GM19099 (cell line): Measurements from ENCODE around the gene ZAR1.

Experiments used
- POLR2A ChIP-seq: IDR thresholded peaks from 3 replicates; pipeline ENCODE4 v1.6.1; 2011; ENCODE audit warnings: low read depth; ENCODE audit not compliant: insufficient read length; ENCODE audit errors: extremely low read depth

The ZAR1 gene, protein sequence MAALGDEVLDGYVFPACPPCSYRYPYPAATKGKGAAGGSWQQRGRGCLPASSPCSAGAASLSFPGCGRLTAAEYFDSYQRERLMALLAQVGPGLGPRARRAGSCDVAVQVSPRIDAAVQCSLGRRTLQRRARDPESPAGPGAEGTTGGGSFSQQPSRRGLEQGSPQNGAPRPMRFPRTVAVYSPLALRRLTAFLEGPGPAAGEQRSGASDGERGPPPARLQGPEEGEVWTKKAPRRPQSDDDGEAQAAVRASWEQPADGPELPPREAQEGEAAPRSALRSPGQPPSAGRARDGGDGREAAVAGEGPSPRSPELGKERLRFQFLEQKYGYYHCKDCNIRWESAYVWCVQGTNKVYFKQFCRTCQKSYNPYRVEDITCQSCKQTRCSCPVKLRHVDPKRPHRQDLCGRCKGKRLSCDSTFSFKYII

DNA sequence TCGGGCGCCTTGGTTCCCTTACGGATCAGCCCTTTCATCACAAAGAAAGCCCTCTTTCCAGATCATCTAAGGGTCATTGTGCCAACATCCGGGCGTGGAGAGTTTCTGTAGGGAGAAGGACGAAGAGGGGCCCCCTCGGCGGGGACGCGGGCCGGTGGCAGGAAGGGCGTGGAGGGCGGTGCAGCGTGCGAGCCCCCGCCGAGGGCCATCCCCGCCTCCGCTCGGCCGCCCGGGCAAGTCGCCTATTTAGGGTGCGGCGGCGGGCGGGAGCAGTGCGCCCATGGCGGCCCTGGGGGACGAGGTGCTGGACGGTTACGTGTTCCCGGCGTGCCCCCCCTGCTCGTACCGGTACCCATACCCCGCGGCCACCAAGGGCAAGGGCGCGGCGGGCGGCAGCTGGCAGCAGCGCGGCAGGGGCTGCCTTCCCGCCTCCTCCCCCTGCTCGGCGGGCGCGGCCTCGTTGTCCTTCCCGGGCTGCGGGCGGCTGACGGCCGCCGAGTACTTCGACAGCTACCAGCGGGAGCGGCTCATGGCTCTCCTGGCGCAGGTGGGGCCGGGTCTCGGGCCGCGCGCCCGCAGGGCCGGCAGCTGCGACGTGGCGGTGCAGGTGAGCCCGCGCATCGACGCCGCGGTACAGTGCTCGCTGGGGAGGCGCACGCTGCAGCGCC, at the start of gene ZAR1:
Gene ZAR1 (plus strand): TSS at position 241 of the 668 bp plus-strand sequence. CDS start 40 bp downstream, at position 281.
- no peak for TF ChIP-seq POLR2A

DNA sequence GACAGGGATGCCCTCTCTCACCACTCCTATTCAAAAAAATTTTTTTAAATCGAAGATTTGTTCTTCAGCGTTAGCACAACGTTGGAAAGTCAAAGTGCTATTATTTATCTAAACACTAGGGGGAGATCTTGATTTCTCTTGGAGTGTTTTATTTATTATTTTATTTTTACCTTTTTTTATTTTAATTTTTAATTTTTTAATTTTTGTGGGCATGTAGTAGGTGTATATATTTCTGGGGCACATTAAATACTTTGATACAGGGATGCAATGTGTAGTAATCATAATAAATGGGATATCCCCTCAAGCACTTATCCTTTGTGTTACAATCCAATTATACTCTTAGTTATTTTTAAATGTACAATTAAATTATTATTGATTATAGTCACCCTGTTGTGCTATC, 44.3 kb upstream of the ZAR1 start:
- no peak for TF ChIP-seq POLR2A

DNA sequence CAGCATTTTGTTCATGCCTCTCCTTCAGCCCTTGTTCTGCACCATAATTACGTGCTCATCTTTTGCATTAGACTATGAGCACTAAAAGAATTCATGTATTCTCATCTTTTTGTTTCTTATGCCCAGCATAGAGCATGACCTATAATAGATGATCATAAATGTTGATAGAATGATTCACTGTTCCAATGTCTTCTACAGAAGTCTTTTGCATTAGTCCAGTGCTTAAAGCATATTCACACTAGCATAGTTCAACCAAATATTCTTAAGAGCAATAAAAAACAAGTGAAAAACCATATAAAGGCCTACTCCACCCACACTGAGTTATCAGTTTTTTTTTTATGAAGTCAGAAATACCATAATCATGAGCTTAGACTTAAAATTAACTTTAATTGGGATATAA, 43.4 kb upstream of the ZAR1 start:
- no peak for TF ChIP-seq POLR2A

DNA sequence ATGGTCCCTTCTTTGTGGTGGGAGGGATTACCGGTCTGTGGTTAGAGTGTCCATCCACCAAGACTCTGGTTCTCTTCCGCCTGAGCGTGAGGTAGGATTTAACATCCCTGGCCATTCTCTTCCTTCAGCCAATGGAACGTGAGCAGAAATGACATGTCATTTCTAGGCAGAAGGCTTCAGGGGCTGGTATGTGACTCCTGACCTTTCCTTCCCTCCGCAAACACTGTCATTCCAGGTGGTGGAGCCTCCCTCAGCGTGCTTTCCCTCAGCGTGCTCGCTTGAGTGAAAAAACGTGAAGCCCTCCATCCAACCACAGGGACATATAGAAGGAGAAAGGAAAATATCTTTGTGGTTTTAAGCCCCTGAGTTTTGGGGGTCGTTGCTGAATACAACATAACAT, 40.9 kb upstream of the ZAR1 start:
- no peak for TF ChIP-seq POLR2A

DNA sequence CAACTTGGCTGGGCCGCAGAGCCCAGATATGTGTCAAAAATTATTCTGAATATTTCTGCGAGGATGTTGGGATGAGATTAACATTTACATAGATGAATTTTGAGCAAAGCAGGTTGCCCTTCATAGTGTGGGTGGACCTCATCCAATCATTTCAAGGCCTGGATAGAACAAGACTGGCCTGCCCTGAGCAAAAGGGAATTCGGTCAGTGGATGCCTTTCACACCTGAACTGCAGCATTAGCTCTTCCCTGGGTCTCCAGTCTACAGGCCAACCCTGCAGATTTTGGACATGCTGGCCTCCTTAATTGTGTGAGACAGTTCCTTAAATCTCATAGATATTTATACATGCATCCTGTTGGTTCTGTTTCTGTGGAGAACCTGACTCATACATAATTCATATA, 39.3 kb upstream of the ZAR1 start:
- TF ChIP-seq POLR2A: no peak

DNA sequence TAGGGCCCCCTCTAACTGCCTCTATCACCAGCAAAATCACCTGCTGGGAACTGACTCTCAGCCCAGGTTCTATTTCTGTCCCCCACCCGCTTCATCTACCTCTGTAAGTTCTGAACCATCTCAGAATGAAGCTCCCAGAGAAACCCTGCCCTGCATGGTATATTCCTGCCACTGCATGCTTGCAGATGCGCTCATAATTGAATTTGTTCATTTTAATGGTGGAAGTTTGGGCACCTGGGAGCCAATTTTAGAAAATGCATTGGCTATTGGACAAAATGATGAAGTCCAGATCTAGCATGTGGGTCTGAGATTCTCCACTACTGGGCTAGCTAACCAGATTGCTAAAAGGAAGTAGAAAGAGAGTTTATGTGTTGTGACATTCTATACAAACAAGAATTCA, 35.5 kb upstream of the ZAR1 start:
- TF ChIP-seq POLR2A: no peak

DNA sequence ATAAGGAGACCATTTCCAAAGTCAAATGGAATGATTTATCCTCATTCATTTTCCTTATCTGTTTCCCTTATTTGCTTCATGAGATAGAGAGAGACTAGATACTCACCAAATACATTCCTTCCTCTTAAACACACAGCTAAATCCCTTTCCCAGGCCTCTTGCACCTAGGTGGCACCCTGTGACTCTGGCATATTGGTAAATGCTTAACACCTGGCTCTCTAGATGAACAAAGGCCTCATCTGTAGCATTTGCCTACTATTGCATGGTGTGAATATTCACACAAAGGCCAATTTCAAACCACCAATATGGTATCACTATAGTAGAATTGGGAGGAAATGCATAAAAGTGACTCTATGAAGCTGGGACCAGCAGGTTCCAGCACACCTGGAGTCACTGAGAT, 29.1 kb upstream of the ZAR1 start:
- no peak for TF ChIP-seq POLR2A

DNA sequence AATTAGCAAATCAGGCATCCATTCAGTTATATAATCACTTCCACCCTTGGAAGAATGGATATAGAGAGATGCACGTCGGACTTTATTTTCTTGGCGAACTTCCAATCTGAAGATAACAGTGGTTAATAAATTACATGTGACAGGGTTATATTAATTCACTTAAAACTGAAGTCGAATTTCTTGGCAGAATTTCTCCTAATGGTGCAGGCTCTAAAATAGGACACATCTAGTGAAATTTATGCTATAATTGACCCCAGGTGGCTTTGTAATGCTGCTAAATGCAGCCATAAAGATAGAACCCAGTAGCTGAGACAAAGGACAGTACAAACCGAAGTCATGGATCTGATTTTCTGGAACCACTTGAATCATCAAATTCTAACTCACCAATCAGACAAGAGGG, 27.7 kb upstream of the ZAR1 start:
- TF ChIP-seq POLR2A: no peak

DNA sequence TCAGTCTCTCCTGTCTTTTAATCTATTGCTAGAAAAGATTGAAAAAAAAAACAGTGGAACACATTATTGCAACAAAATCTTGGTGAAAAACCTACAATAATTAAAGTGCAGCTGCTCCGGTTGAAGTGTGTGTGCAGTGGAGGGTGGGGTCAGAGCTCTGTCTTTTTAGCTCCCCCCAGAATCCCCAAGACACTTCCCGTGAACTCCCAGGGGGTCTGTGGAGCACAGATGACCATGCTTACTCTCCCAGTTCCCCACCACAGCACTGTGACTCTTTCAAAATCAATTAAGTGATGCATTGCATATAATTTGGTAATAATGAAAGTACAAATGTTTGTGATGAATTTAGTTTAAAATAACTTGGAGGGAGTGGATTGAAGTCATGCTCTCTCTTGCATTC, 22.6 kb upstream of the ZAR1 start:
- TF ChIP-seq POLR2A: no peak

DNA sequence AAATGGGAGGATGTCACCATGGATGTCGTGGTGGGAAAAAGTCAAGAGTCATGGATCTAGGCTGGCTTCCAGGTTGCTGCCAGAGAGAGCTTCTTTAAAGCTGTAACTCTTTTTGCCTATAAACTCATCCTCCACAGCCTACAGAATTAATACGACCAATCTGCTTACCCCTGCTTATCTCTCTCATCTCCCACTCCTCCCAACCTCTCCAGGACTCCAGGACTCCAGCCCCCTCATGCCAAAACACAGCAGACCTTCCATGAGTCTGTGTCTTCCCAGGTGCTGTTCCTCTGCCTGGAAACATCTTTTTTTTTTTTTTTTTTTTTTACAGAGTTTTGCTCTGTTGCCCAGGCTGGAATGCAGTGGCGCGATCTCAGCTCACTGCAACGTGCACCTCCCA, 22.2 kb upstream of the ZAR1 start:
- no peak for TF ChIP-seq POLR2A

DNA sequence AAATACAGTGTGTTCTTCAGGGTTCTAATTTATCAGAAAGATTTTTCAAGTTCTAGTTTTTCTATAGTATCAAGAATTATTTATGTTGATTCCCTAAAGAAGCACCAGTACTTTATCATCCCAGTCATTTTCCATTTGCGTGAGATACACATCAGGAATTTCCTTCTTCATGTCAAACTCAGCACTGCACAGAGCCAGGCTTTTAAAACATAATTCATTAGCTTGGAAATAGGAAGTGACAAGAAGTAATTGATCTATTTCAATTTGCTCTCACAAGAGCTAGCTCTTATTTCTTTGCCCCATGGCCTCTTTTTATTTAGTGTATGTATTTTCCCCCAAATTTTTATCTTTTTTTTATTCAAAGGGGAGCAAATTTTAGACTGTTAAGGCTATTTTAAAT, 19.9 kb upstream of the ZAR1 start:
- no peak for TF ChIP-seq POLR2A

DNA sequence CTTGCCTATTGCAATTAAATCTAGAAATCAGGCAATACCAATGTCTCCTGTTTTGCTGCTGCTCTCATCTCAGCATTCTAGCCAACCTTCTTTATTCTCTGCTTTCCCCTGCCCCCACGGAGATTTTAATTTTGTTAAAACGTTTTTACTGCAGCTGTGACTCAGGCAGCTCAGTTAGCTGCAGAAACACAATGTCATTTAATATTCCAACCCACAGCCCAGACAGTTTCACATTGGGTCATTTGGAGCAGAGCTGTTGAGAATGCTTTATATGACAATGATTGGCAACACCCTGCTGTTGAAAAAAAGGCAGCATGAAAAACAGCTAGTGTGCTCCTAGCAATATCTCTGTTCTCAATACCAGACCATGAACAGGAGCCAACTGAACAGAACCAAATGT, 19.5 kb upstream of the ZAR1 start:
- no peak for TF ChIP-seq POLR2A

DNA sequence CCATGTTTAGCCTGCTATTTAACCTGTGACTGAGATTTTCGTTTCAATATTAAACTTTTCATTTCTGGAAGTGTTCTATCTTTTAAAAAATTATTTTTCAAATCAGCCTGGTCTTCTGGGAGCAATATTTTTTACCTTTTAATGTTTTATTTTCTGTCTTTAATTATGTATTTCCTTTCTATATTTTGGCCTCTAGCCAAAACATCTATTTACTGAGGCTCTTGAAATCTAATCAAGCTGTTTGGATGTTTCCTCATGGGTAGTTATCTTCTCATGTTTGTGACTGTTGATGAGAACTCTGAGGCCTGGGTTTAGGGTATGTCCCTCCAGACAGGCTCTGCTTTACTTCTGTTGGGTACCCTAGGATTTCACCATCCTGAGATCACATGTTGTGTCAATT, 17.3 kb upstream of the ZAR1 start:
- TF ChIP-seq POLR2A: no peak

DNA sequence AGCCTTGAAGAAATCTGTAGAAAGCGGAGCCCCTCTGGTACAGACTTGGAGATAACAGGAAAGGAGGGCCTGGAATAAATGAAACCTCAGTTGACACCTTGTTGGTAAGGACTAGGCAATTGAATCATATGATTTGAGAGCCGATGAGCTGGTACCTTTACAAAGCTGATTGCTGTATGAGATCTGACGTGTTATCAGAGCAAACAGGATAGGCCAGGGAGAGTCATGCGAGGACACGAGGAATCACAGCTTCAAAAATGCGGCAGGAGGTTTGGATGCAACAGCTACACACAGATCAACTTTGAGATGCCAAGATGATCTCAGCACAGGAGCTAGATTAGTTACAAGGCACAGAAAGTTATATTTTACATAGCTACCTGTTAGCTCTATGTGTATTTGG, 14.3 kb upstream of the ZAR1 start:
- TF ChIP-seq POLR2A: no peak

DNA sequence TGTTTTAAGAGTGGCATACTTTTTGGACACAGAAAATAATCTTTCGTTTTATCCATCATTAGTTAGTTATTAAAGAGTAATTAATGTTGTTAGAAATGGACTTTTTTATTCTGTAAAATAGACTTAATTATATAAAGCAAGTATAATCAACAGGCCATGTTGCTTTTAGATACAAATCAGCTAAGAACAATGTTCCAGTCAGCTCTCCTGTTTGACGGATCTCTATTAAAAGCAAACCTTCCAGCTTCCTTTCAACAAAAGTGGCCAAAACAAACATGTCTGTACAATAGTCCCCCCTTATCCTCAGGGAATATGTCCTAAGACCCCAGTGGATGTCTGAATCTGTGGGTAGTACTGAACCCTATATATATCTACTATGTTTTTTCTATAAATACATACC, 11.8 kb upstream of the ZAR1 start:
- no peak for TF ChIP-seq POLR2A

DNA sequence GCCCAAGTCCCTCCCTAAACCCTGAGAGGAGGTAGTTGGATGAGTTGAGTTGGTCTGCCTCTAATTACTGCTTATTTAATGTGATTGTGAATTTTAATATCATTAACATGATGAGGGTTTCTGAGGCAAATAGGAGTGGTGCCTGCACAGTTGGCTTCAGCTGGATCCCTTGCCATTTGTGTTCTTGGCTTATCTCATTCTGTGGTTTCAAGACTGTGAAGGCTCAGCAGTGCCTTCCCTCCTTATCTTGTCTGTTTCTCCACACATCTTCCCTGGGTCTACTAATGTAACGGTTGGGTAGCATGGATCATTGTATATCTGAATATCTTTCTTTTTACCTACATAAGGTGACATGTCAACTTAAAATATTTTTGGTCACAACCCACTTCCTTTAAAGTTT, 8.5 kb upstream of the ZAR1 start:
- TF ChIP-seq POLR2A: no peak
